Mesenchymal stem cell (in vitro differentiated cells and primary cell): ENCODE measurements around the gene LTB4R.

Source experiments
- DNase-seq: peaks from one replicate; pipeline ENCODE4 v3.0.0-alpha.2; 2013
- H2AFZ ChIP-seq: one replicate; pipeline ENCODE4 v1.6.1; 2013; ENCODE audit warnings: low read depth, mild to moderate bottlenecking, control low read depth, inconsistent platforms, low read length, moderate library complexity
- H2AK5ac ChIP-seq: 2 replicates; pipeline ENCODE4 v1.6.1; 2013; ENCODE audit warnings: low read length, moderate library complexity, mild to moderate bottlenecking, inconsistent platforms; ENCODE audit not compliant: severe bottlenecking
- H2BK120ac ChIP-seq: one replicate; pipeline ENCODE4 v1.6.1; 2013; ENCODE audit warnings: low read depth, mild to moderate bottlenecking, inconsistent platforms, low read length, moderate library complexity
- H2BK12ac ChIP-seq, 2 experiments: one replicate each; pipeline ENCODE4 v1.6.1; 2013; ENCODE audit warnings: inconsistent platforms in 2 of 2, low read length in 2 of 2, mild to moderate bottlenecking in 2 of 2, moderate library complexity in 2 of 2, control low read depth in 1 of 2
- H2BK15ac ChIP-seq: one replicate; pipeline ENCODE4 v1.6.1; 2013; ENCODE audit warnings: mild to moderate bottlenecking, low read depth, inconsistent platforms; ENCODE audit not compliant: poor library complexity, severe bottlenecking
- H2BK5ac ChIP-seq: 2 replicates; pipeline ENCODE4 v1.6.1; 2013; ENCODE audit warnings: low read depth, mild to moderate bottlenecking, low read length, control low read depth, inconsistent platforms; ENCODE audit not compliant: poor library complexity, severe bottlenecking
- H3K14ac ChIP-seq, 2 experiments: one replicate each; pipeline ENCODE4 v1.6.1; 2013; ENCODE audit warnings: inconsistent platforms in 2 of 2, low read length in 2 of 2, control low read depth in 1 of 2, mild to moderate bottlenecking in 1 of 2, moderate library complexity in 1 of 2
- H3K18ac ChIP-seq, 2 experiments: one replicate each; pipeline ENCODE4 v1.6.1; 2013; ENCODE audit warnings: inconsistent platforms in 2 of 2, low read length in 2 of 2, control low read depth in 1 of 2, low read depth in 1 of 2, mild to moderate bottlenecking in 1 of 2
- H3K23ac ChIP-seq, 2 experiments: one replicate each; pipeline ENCODE4 v1.6.1; 2013; ENCODE audit warnings: inconsistent platforms in 2 of 2, low read length in 2 of 2, mild to moderate bottlenecking in 2 of 2, moderate library complexity in 2 of 2, control low read depth in 1 of 2
- H3K27ac ChIP-seq: 2 replicates; pipeline ENCODE4 v1.5.1; 2013; ENCODE audit warnings: mild to moderate bottlenecking, moderate library complexity, low read length, control low read depth, inconsistent platforms; ENCODE audit not compliant: poor library complexity, severe bottlenecking
- H3K27me3 ChIP-seq, 2 experiments: 2 replicates each; pipeline versions ENCODE4 v1.6.1 to v1.7.0; 2013; ENCODE audit warnings: low read length in 2 of 2, mild to moderate bottlenecking in 2 of 2, moderate library complexity in 2 of 2, control low read depth in 1 of 2, inconsistent platforms in 1 of 2; ENCODE audit not compliant: control insufficient read depth in 1 of 2, insufficient read depth in 1 of 2
- H3K36me3 ChIP-seq, 2 experiments: 2 replicates each; pipeline versions ENCODE4 v1.6.1 to v1.7.0; 2013; ENCODE audit warnings: low read length in 2 of 2, control low read depth in 1 of 2, inconsistent platforms in 1 of 2, low read depth in 1 of 2, mild to moderate bottlenecking in 1 of 2; ENCODE audit not compliant: insufficient read depth in 2 of 2, control insufficient read depth in 1 of 2
- H3K4ac ChIP-seq, 2 experiments: one replicate each; pipeline ENCODE4 v1.6.1; 2013; ENCODE audit warnings: inconsistent platforms in 2 of 2, low read length in 2 of 2, mild to moderate bottlenecking in 2 of 2, moderate library complexity in 2 of 2, control low read depth in 1 of 2, low read depth in 1 of 2
- H3K4me1 ChIP-seq: 2 replicates; pipeline ENCODE4 v1.6.1; 2013; ENCODE audit warnings: low read depth, low read length, control low read depth; ENCODE audit not compliant: control insufficient read depth, insufficient read depth
- H3K4me2 ChIP-seq: 2 replicates; pipeline ENCODE4 v1.6.1; 2013; ENCODE audit warnings: low read length, mild to moderate bottlenecking, inconsistent platforms; ENCODE audit not compliant: poor library complexity, severe bottlenecking
- H3K4me3 ChIP-seq, 2 experiments: 2 replicates each; pipeline versions ENCODE4 v1.5.1 to v1.7.0; 2013; ENCODE audit warnings: low read length in 2 of 2, mild to moderate bottlenecking in 2 of 2, control low read depth in 1 of 2, low read depth in 1 of 2; ENCODE audit not compliant: insufficient read depth in 1 of 2
- H3K79me1 ChIP-seq: replicated peaks from 2 replicates; pipeline ENCODE4 v1.6.1; 2013; ENCODE audit warnings: mild to moderate bottlenecking, control low read depth, low read length, inconsistent platforms; ENCODE audit not compliant: poor library complexity, severe bottlenecking
- H3K9ac ChIP-seq: 2 replicates; pipeline ENCODE4 v1.7.0; 2013; ENCODE audit warnings: mild to moderate bottlenecking, low read length, moderate library complexity
- H3K9me3 ChIP-seq: 2 replicates; pipeline ENCODE4 v1.7.0; 2013; ENCODE audit warnings: mild to moderate bottlenecking, low read length; ENCODE audit not compliant: control insufficient read depth
- H4K8ac ChIP-seq: one replicate; pipeline ENCODE4 v1.6.1; 2013; ENCODE audit warnings: inconsistent platforms, mild to moderate bottlenecking, low read length, moderate library complexity
- H4K91ac ChIP-seq: one replicate; pipeline ENCODE4 v1.6.1; 2013; ENCODE audit warnings: mild to moderate bottlenecking, low read length, inconsistent platforms
- WGBS: methylation state at CpG from one replicate; pipeline ENCODE4 v1.1.7; 2013; ENCODE audit warnings: mixed read lengths; 5-methylcytosine and 5-hydroxymethylcytosine counted together

LTB4R gene

GRCh38 chr14:24364841-24365240, 53.5 kb downstream of the LTB4R start:
- no peak overlapping the region for H2AK5ac ChIP-seq
- no peak overlapping the region for H2BK5ac ChIP-seq
- no peak overlapping the region for H4K8ac ChIP-seq
- peaks cover 0 to 6% of the 10 kb centered on the region in 2 experiments for H3K27me3 ChIP-seq
- H3K4ac ChIP-seq = no peak overlapping the region
- no peak overlapping the region for H3K23ac ChIP-seq
- H2BK120ac ChIP-seq = peak overlapping the region; percentile 3
- no peak overlapping the region for H2BK15ac ChIP-seq
- peaks cover 23% of the 10 kb centered on the region for H3K4me1 ChIP-seq
- WGBS = 82% methylated on average over 1 of the region's 1 CpG
- H3K4me3 ChIP-seq = peak overlapping the region in 1 of 2 experiments; percentile 81
- H3K4me2 ChIP-seq = no peak overlapping the region
- no peak overlapping the region for H3K14ac ChIP-seq
- H2AFZ ChIP-seq = no peak overlapping the region
- H3K36me3 ChIP-seq = peaks cover 3 to 6% of the 10 kb centered on the region in 2 experiments
- H3K27ac ChIP-seq = no peak overlapping the region
- H3K79me1 ChIP-seq = peaks cover 8% of the 10 kb centered on the region
- H2BK12ac ChIP-seq = no peak overlapping the region
- no peak for DNase-seq
- no peak overlapping the region for H4K91ac ChIP-seq
- peak overlapping the region; percentile 92 for H3K9ac ChIP-seq
- no peak overlapping the region for H3K18ac ChIP-seq
- no peaks in the 10 kb centered on the region for H3K9me3 ChIP-seq

GRCh38 chr14:24365600-24366412, 54.5 kb downstream of the LTB4R start:
- H3K9me3 ChIP-seq = no peaks in the 10 kb centered on the region
- peak overlapping the region; percentile 84 for H4K8ac ChIP-seq
- H2AFZ ChIP-seq = no peak overlapping the region
- peak overlapping the region; percentile 26 to 81 for H3K4me3 ChIP-seq
- peaks cover 28% of the 10 kb centered on the region for H3K4me1 ChIP-seq
- peak overlapping the region; percentile 14 to 87 for H3K18ac ChIP-seq
- no peak overlapping the region for H2AK5ac ChIP-seq
- H2BK12ac ChIP-seq = peak overlapping the region; percentile 28 to 92
- H3K27me3 ChIP-seq = peaks cover 0 to 6% of the 10 kb centered on the region in 2 experiments
- H3K14ac ChIP-seq = peak overlapping the region in 1 of 2 experiments; percentile 1
- peaks cover 8% of the 10 kb centered on the region for H3K79me1 ChIP-seq
- peak overlapping the region; percentile 89 for H4K91ac ChIP-seq
- peak overlapping the region; percentile 93 for H3K27ac ChIP-seq
- peak; percentile 92 for DNase-seq
- WGBS = under 1% methylated on average over 20 of the region's 28 CpGs
- peak overlapping the region in 1 of 2 experiments; percentile 84 for H3K4ac ChIP-seq
- peak overlapping the region; percentile 5 for H2BK5ac ChIP-seq
- peak overlapping the region; percentile 90 for H2BK120ac ChIP-seq
- peak overlapping the region; percentile 81 for H2BK15ac ChIP-seq
- peaks cover 11 to 12% of the 10 kb centered on the region in 2 experiments for H3K36me3 ChIP-seq
- no peak overlapping the region for H3K23ac ChIP-seq
- peak overlapping the region; percentile 85 for H3K4me2 ChIP-seq
- H3K9ac ChIP-seq = peak overlapping the region; percentile 92

GRCh38 chr14:24366413-24366720, 55.1 kb downstream of the LTB4R start:
- H3K36me3 ChIP-seq = peaks cover 12 to 16% of the 10 kb centered on the region in 2 experiments
- peaks cover 11% of the 10 kb centered on the region for H3K79me1 ChIP-seq
- peak overlapping the region; percentile 73 for H2BK5ac ChIP-seq
- no peak overlapping the region for H3K14ac ChIP-seq
- H2AFZ ChIP-seq = no peak overlapping the region
- H3K4me2 ChIP-seq = peak overlapping the region; percentile 85
- H2BK12ac ChIP-seq = peak overlapping the region in 1 of 2 experiments; percentile 92
- peak overlapping the region; percentile 14 to 87 for H3K18ac ChIP-seq
- H4K91ac ChIP-seq = peak overlapping the region; percentile 89
- H3K27ac ChIP-seq = peak overlapping the region; percentile 93
- WGBS = 6% methylated on average over 11 of the region's 16 CpGs
- H3K4ac ChIP-seq = peak overlapping the region in 1 of 2 experiments; percentile 84
- H2AK5ac ChIP-seq = no peak overlapping the region
- peak overlapping the region; percentile 92 for H3K9ac ChIP-seq
- H3K27me3 ChIP-seq = peaks cover 0 to 6% of the 10 kb centered on the region in 2 experiments
- peak overlapping the region; percentile 81 for H2BK15ac ChIP-seq
- peak overlapping the region; percentile 90 for H4K8ac ChIP-seq
- DNase-seq = no peak
- peak overlapping the region; percentile 53 to 81 for H3K4me3 ChIP-seq
- H2BK120ac ChIP-seq = peak overlapping the region; percentile 100
- no peaks in the 10 kb centered on the region for H3K9me3 ChIP-seq
- H3K4me1 ChIP-seq = peaks cover 28% of the 10 kb centered on the region
- H3K23ac ChIP-seq = no peak overlapping the region

- H3K4me3 ChIP-seq = peak overlapping the region; percentile 53 to 81
- H4K8ac ChIP-seq = peak overlapping the region; percentile 99
- H3K27ac ChIP-seq = peak overlapping the region; percentile 93
- H2BK15ac ChIP-seq = peak overlapping the region; percentile 95
- H3K4me2 ChIP-seq = peak overlapping the region; percentile 85
- H2AFZ ChIP-seq = peak overlapping the region; percentile 6
- peaks cover 28% of the 10 kb centered on the region for H3K4me1 ChIP-seq
- peak; percentile 97 for DNase-seq
- H3K9ac ChIP-seq = peak overlapping the region; percentile 92
- under 1% methylated on average over 12 of the region's 40 CpGs for whole genome bisulfite sequencing
- H2BK120ac ChIP-seq = peak overlapping the region; percentile 100
- H3K9me3 ChIP-seq = no peaks in the 10 kb centered on the region
- peak overlapping the region; percentile 99 for H3K4ac ChIP-seq
- H3K79me1 ChIP-seq = peaks cover 12% of the 10 kb centered on the region
- H3K36me3 ChIP-seq = peaks cover 12 to 22% of the 10 kb centered on the region in 2 experiments
- H3K23ac ChIP-seq = peak overlapping the region in 1 of 2 experiments; percentile 79
- peaks cover 0 to 3% of the 10 kb centered on the region in 2 experiments for H3K27me3 ChIP-seq
- H4K91ac ChIP-seq = peak overlapping the region; percentile 99
- peak overlapping the region; percentile 83 to 94 for H2BK12ac ChIP-seq
- H2AK5ac ChIP-seq = no peak overlapping the region
- peak overlapping the region; percentile 95 to 98 for H3K18ac ChIP-seq
- peak overlapping the region; percentile 73 for H2BK5ac ChIP-seq
- peak overlapping the region in 1 of 2 experiments; percentile 65 for H3K14ac ChIP-seq
Observed at GRCh38 chr14:24366721-24367513, 55.6 kb downstream of the LTB4R start.
